ENCODE results near the gene DLEC1. TPM values are rescaled to one million over a fixed set of nuclear protein-coding genes. Genes with fewer than 3 reads are reported as not detected.
"Not testable (repeated sequence)": the region's sequence is repeated elsewhere in the genome, so short reads cannot be mapped to it uniquely, and the experiment has no call there.

DLEC1 gene
- total RNA-seq, 1 experiment from 2014 or later: not detected

DNA sequence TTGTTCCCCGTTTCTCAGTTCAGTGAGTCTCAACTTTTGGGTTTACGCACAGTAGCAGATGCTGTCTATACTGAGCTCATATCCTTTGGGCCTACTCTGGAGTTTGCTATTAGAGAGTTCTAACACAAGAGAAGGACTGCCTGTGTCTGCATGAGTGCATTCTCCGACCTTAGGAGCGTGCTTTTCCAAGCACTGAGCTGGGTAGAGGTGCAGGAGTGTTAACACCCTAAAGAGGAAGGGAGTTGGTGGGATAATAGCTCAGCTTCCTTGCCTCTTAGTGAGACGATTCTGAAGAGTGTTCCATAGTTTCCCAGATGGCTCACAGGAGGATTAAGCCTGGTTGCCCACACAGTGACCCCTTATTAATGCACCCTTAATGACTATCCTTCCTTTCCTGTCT is 119.5 kb downstream of the DLEC1 start:
- no peaks in the 10 kb centered on the region for H3K36me3 ChIP-seq (ENCODE audit: control insufficient read depth, insufficient read depth, low read length)
- CTCF ChIA-PET: no interaction called here
- no peaks in the 10 kb centered on the region for H3K4me1 ChIP-seq (ENCODE audit: control insufficient read depth, insufficient read depth, low read length)
- intact Hi-C loops (cut with micrococcal nuclease; ENCODE audit: unreplicated experiment): no loop called here
- no peak overlapping the region for H3K4me3 ChIP-seq (ENCODE audit: low read depth in 2 of 2, low read length in 2 of 2)
- in situ Hi-C loops (cut with HindIII; ENCODE audit: low pct_unique_long_range_greater_than_20kb, low sequenced_read_pairs): no loop called here
- no peak for ATAC-seq
- H3K9me3 ChIP-seq (ENCODE audit: control insufficient read depth, insufficient read depth, low read depth, low read length): no peaks in the 10 kb centered on the region
- no peak for DNase-seq (ENCODE audit: low read depth, low spot score)
- POLR2A ChIA-PET: interaction anchor here (1.3 kb wide), 1 partner anchor 63 kb away, joined by 4 read pairs; no protein-coding TSS in a partner anchor
- no peaks in the 10 kb centered on the region for H3K27me3 ChIP-seq (ENCODE audit: control insufficient read depth, insufficient read depth, low read length)
- H3K27ac ChIP-seq (ENCODE audit: low read length): no peak overlapping the region
- no TSS peak for BruUV-seq (replicated peaks)
- TF ChIP-seq SIN3A (IDR thresholded peaks at IDR 0.05; ENCODE audit: borderline replicate concordance, insufficient read depth, low read depth, low read length) (no peak), POLR2AphosphoS5 (IDR thresholded peaks at IDR 0.05; ENCODE audit: low read depth, low read length) (no peak), TCF7L2 (IDR thresholded peaks at IDR 0.05; ENCODE audit: low read depth, low read length) (no peak)
- TF ChIP-seq, protein P1, sequence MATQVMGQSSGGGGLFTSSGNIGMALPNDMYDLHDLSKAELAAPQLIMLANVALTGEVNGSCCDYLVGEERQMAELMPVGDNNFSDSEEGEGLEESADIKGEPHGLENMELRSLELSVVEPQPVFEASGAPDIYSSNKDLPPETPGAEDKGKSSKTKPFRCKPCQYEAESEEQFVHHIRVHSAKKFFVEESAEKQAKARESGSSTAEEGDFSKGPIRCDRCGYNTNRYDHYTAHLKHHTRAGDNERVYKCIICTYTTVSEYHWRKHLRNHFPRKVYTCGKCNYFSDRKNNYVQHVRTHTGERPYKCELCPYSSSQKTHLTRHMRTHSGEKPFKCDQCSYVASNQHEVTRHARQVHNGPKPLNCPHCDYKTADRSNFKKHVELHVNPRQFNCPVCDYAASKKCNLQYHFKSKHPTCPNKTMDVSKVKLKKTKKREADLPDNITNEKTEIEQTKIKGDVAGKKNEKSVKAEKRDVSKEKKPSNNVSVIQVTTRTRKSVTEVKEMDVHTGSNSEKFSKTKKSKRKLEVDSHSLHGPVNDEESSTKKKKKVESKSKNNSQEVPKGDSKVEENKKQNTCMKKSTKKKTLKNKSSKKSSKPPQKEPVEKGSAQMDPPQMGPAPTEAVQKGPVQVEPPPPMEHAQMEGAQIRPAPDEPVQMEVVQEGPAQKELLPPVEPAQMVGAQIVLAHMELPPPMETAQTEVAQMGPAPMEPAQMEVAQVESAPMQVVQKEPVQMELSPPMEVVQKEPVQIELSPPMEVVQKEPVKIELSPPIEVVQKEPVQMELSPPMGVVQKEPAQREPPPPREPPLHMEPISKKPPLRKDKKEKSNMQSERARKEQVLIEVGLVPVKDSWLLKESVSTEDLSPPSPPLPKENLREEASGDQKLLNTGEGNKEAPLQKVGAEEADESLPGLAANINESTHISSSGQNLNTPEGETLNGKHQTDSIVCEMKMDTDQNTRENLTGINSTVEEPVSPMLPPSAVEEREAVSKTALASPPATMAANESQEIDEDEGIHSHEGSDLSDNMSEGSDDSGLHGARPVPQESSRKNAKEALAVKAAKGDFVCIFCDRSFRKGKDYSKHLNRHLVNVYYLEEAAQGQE (IDR thresholded peaks at IDR 0.05; ENCODE audit: insufficient read depth in 1 of 2, low read depth in 2 of 2, low read length in 1 of 2): no peak
- TF ChIP-seq, protein P2, sequence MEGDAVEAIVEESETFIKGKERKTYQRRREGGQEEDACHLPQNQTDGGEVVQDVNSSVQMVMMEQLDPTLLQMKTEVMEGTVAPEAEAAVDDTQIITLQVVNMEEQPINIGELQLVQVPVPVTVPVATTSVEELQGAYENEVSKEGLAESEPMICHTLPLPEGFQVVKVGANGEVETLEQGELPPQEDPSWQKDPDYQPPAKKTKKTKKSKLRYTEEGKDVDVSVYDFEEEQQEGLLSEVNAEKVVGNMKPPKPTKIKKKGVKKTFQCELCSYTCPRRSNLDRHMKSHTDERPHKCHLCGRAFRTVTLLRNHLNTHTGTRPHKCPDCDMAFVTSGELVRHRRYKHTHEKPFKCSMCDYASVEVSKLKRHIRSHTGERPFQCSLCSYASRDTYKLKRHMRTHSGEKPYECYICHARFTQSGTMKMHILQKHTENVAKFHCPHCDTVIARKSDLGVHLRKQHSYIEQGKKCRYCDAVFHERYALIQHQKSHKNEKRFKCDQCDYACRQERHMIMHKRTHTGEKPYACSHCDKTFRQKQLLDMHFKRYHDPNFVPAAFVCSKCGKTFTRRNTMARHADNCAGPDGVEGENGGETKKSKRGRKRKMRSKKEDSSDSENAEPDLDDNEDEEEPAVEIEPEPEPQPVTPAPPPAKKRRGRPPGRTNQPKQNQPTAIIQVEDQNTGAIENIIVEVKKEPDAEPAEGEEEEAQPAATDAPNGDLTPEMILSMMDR (IDR thresholded peaks at IDR 0.05): no peak

DNA sequence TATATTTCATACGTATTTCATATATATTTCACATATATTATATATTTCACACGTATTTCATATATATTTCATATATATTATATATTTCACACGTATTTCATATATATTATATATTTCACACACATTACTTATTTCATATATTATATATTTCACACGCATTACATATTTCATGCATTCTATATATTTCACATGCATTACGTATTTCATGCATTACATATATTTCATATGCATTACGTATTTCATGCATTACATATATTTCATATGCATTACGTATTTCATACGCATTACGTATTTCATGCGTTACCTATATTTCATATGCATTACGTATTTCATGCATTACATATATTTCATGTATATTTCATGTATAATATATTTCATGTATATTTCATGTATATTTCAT is 121.7 kb downstream of the DLEC1 start:
- ATAC-seq; H3K4me1 ChIP-seq (ENCODE audit: control insufficient read depth, insufficient read depth, low read length); intact Hi-C loops (cut with micrococcal nuclease; ENCODE audit: unreplicated experiment); H3K27me3 ChIP-seq (ENCODE audit: control insufficient read depth, insufficient read depth, low read length); POLR2A ChIA-PET; H3K36me3 ChIP-seq (ENCODE audit: control insufficient read depth, insufficient read depth, low read length); BruUV-seq (replicated peaks); in situ Hi-C loops (cut with HindIII; ENCODE audit: low pct_unique_long_range_greater_than_20kb, low sequenced_read_pairs); H3K27ac ChIP-seq (ENCODE audit: low read length); CTCF ChIA-PET; H3K9me3 ChIP-seq (ENCODE audit: control insufficient read depth, insufficient read depth, low read depth, low read length); DNase-seq (ENCODE audit: low read depth, low spot score); H3K4me3 ChIP-seq (ENCODE audit: low read depth in 2 of 2, low read length in 2 of 2): not testable (repeated sequence)

DNA sequence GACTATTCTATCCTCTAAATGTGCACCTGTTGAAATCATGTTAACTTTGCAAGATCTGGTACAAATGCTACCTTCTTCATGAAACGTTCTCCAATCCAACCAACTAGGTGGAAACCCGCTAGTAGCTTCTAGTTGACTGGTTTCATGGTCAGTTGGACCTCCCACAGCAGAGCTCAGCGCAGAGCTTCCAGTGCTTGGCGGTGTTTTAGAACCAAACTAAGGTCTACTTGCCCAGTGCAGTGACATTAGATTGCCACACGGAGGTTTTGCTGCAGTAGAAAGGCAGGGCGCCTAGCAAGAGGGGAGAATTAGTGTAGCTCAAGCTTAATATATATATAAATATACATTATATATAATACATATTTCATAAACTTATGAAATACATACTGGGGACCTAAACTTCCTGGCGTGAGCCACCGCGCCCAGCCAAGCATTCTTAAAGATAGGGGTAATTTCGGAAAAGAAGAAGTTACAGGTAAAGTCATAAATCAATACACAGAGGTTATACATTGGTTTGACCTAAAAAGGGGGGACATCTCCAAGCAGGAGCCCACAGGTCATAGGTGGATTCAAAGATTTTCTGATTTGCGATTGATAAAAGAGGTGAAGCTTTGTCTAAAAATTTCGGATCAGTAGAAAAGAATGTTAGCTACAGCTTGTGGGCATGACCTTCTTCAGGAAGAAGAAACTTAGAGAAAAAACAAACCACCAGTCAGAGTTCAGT is 124.3 kb downstream of the DLEC1 start:
- DNase-seq (ENCODE audit: low read depth, low spot score): no peak

More for the DNA sequence above, 124.3 kb downstream of the DLEC1 start:
- H3K4me1 ChIP-seq (ENCODE audit: control insufficient read depth, insufficient read depth, low read length): peaks cover 11% of the 10 kb centered on the region
- TF ChIP-seq, protein P1 (IDR thresholded peaks at IDR 0.05; ENCODE audit: insufficient read depth in 1 of 2, low read depth in 2 of 2, low read length in 1 of 2): no peak
- TF ChIP-seq TCF7L2 (IDR thresholded peaks at IDR 0.05; ENCODE audit: low read depth, low read length) (no peak), SIN3A (IDR thresholded peaks at IDR 0.05; ENCODE audit: borderline replicate concordance, insufficient read depth, low read depth, low read length) (no peak)
- TF ChIP-seq, protein P2 (IDR thresholded peaks at IDR 0.05): peak; percentile 34; the same call in 1 of the 2 replicates
- no peaks in the 10 kb centered on the region for H3K9me3 ChIP-seq (ENCODE audit: control insufficient read depth, insufficient read depth, low read depth, low read length)
- no TSS peak for BruUV-seq (replicated peaks)
- POLR2A ChIA-PET: interaction anchor here (0.6 kb wide), 1 partner anchor 127 kb away, joined by 21 read pairs; no protein-coding TSS in a partner anchor
- intact Hi-C loops (cut with micrococcal nuclease; ENCODE audit: unreplicated experiment): no loop called here
- no peaks in the 10 kb centered on the region for H3K27me3 ChIP-seq (ENCODE audit: control insufficient read depth, insufficient read depth, low read length)
- H3K36me3 ChIP-seq (ENCODE audit: control insufficient read depth, insufficient read depth, low read length): peaks cover 4% of the 10 kb centered on the region; the same call in 1 of the 2 replicates
- in situ Hi-C loops (cut with HindIII; ENCODE audit: low pct_unique_long_range_greater_than_20kb, low sequenced_read_pairs): no loop called here
- CTCF ChIA-PET: interaction anchor here (1.0 to 1.2 kb wide), 2 partner anchors 21 to 24 kb away, joined by 3 to 4 read pairs; no protein-coding TSS in a partner anchor
- peak overlapping the region; percentile 98; the same call in 1 of the 2 replicates for H3K27ac ChIP-seq (ENCODE audit: low read length)
- H3K4me3 ChIP-seq (ENCODE audit: low read depth in 2 of 2, low read length in 2 of 2): no peak overlapping the region
- ATAC-seq: no peak
